Measurements from ENCODE around the gene STBD1.
"Not testable (repeated sequence)": the region's sequence is repeated elsewhere in the genome, so short reads cannot be mapped to it uniquely, and the experiment has no call there.

STBD1 gene

DNA sequence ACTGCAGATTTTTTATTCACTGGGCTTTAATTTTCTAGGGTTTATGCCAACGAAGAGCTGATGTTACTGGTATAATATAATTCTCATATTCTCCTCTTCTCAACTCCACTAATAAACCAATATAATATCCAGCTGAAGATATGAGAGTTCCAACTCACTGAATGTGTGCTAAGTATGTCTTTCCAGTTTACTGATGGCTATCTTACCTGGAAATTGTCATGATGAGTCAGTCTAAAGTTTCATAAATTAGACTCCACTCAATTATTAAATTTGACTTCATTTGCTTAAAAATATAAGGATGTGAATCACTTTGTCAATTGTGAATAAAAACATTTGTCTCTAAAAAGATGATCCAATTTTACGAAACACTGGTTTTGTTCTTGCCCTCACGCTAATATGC is 28.4 kb downstream of the STBD1 start:
- no peak for DNase-seq

DNA sequence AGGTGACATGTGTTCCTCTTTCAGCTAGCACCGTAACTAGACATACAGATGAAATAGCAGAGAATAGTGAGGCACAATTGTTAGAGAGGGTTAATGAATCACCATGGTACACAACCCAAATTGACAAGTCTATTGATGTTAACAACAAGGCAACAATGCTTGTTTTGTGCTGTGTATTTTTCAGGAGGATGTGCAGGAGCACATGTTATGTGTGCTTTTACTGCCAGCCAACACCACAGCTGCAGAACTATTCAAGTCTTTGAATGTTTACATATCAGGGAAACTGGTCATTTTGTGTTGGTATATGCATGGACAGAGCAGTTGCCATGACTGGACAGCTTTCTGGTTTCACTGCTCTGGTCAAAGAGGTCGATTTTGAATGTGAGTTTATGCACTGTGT is 32.8 kb downstream of the STBD1 start:
- no peak for DNase-seq

DNA sequence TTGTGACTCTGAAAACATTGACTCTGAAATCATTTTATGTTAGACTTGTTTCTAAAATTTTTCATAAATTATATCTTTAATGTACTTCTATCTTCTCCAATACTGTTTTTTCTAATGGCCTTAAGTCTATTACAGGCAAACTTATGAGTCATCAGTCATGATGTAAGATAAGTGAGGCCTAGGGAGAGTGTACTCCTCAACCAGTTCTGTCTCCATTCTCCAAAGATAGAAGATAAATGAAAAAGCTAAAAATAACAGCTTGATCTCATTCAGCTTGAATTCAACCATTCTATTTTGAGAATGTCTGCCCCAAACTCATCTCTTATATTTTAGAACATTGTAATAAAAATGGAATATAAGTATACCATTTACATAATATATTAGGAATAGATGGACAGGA is 34.5 kb downstream of the STBD1 start:
- no peak for DNase-seq

DNA sequence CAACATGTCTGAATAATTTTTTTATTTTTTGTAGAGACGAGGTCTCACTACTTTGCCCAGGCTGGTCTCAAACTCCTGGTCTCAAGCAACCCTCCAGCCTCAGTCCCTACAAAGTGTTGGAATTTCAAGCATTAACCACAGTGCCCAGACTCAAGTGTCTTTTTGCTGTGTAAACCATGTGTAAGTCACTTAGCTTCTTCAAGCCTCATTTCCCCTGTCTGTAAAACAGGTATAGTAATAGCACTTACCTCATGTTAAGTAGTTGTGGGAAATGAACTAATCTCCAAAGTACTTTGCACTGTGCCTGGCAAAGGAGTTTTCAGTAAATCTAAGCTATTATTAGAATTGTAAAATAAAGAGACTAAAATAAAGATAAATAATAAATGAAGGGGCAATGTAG is 35.7 kb downstream of the STBD1 start:
- DNase-seq: no peak

DNA sequence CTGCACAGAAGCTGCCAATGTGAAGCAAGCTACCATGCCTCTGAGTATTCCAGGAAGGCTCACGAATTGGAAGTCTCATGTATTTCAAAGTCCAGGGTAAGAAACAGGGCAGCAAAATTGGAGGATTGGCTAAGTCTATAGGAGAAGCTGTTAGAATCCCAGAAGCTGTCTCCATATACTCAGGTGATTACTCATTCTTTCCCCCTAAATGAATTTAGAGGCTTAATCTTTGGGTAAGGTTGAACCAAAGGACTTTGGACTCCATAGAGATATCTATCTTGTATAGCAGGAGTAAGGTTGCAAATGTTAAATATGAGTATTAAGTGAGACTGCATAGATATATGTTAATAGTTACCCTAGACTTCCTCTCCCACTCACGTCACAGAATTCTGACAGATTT is 36.3 kb downstream of the STBD1 start:
- no peak for DNase-seq

DNA sequence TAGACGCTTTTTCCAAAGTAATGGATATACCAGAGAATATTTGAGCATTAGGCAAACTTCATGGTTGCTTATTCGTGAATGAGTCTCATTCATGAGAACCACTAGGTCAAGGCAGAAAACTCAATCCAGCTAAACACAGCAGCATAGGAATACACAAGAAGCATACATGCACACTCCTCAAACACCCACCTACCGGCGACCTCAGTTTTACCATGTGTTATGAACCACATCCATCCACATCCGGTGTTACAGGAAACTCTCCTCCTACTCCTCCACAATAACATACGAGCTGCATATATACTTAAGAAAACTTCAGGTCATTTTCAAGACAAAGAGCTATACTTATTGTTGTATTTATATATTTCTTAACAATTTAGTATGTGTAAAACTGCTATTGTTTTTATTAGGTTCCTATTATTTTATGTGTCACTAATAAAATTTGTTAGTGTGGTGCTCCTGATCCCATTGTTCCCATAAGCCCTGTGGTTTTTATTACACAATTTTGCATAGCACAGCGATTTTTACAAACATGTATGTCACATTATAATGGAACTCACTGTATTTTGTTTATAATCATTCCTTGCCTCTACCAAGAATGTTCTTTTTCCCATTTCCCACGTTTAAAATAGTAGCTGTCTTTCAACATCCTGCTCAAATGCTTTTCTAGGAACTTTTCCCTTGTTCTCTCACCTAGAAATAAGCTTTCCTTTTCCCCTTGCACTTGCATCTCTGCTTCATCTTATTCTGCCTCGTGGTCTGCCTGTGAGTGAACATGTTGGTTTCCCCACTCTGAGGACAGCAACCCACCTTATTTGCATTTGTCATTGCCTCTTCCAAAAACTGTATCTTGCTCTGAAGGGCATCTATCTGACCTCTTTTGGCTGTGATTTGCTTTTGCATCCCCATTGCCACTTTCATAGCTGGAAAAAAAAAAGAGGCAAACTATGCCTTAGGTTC is 48.3 kb downstream of the STBD1 start:
- no peak for DNase-seq

DNA sequence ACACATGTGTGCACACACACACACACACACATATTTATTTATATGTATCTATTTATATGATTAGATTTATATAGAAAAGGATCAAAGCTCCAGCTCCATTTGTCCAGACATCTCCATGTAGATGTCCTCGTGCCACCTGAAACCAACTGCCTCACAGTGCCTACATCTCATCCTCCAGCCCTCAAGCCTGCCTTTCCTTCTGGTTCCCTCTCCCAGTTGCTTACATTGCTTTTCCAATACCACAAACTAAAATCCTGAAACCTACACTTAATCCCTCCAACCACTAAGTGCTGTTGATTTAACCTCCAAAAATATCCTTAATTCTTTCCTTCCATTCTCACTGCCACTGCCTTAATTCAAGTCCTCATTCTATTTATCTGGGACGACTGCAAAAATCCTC is 51.4 kb downstream of the STBD1 start:
- DNase-seq: no peak

DNA sequence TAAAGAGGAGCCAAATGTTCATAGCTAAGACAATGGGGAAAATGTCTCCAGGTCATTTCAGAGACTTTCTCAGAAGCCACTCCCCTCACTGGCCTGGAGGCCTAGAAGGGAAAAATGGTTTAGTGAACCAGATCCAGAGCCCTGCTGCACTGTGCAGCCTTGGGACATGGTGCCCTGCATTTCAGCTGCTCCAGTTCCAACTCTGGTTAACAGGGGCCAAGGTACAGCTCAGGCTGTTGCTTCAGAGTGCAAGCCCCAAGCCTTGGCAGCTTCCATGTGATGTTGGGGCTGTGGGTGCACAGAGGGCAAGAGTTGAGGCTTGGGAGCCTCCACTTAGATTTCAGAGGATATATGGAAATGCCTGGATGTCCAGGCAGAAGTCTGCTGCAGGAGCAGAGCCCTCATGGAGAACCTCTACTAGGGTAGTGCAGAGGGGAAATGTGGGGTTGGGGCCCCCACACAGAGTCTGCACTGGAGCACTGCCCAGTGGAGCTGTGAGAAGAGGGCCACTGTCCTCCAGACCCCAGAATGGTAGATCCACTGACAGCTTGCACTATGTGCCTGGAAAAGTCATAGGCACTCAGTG is 53.4 kb downstream of the STBD1 start:
- not testable (repeated sequence) for DNase-seq

All from GOT3 (cell line).